ENCODE data around the gene SGSM2. TPM values are rescaled to one million over a fixed set of nuclear protein-coding genes. Genes with fewer than 3 reads are reported as not detected.

SGSM2 gene
- total RNA-seq, 4 donors from 2014 or later, result 32.9 to 58.6 (median 47.4) TPM

DNA sequence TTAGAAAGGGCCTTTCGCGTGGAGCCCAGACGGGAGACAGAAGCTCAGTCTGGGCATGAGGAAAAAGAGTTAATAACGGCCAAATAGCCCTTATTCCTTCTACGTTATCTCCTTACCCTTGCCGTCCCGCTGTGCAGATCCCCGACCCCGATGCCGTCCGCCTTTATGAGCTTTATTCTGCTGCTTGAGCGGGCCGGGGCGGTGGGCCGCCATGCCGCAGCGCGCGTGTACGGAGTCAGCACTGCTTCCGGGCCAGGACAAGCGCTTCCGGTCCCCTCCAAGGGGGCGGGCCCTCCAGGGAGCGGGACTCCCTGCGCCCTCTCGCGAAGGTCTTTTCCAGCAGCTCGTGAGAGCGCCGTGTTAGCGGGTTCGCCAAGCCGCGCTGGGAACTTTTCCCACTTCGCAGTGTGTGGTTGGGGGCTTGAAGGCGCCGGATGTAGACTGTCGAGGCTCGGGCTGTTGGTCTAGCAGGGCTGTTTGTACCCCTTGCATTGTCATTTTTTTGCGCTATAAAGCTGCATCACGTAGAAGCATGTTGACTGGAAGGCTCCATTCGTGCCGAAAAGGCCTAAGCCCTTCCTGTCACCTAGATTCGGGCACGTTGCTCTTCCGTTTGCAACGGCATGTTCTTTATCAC lies 968 bp upstream of the SGSM2 start, which contains the start of gene TSR1:
TSR1 (minus strand) TSS at position 243 of the 637 bp plus-strand sequence; CDS start at position 213, 30 bp downstream.
- H3K4me3 ChIP-seq, result peak within 1 kb of the TSS; percentile 75 to 98
- WGBS, 2 donors (ENCODE audit: low coverage in 1 of 2), result 0 to 1% methylated on average over 3 to 23 of the region's 48 CpGs

DNA sequence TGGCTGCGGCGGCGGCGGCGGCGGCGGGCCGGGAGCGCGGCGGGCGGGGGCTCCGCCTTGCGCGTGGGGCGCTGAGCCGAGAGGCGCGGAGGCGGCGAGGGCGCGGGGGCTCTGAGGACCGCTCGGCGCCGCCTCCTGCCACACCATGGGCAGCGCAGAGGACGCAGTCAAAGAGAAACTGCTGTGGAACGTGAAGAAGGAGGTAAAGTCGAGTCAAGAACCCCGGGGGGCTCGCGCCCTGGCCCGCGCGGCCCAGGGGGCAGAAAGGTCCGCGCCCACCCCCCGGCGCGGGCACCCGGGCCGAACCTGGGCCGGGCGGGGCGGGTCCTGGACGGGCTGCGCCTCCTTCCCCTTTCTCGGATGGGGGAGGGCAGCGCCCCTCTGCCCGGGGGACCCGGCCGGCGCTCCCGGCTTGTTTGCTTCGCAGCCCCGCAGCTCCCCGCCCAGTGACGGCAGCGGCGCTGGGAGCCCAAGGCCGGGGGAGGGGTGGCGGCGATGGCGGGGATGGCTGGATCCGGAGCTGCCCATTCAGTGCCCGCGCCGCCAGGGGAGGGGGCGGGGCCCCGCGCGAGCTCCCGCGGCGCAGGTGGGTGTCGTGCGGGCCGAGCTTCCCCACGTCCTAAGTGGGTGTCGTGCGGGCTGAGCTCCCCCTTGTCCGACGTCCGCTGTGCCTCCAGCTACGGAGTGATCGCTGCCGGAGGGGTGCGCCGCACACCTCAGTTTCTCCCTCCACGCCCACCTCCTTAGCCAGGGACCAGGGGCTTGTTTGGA lies 428 bp downstream of the SGSM2 start:
- H3K27me3 ChIP-seq, result no peaks in the 10 kb centered on the region
- H3K4me1 ChIP-seq, result peaks cover 0 to 40% (median 5%) of the 10 kb centered on the region in 3 donors
- no peaks in the 10 kb centered on the region for H3K9me3 ChIP-seq
- 0 to 2% methylated on average over 7 to 21 of the region's 92 CpGs for WGBS, 2 donors (ENCODE audit: low coverage in 1 of 2)
- H3K4me3 ChIP-seq, result peak overlapping the region; percentile 75 to 98
- peaks cover 0 to 47% of the 10 kb centered on the region in 2 donors for H3K36me3 ChIP-seq
- H3K27ac ChIP-seq, result peak overlapping the region; percentile 76 to 95 (median 95)
- TF ChIP-seq POLR2AphosphoS5 (IDR thresholded peaks at IDR 0.05), result peak; percentile 66
- TF ChIP-seq, protein P1, sequence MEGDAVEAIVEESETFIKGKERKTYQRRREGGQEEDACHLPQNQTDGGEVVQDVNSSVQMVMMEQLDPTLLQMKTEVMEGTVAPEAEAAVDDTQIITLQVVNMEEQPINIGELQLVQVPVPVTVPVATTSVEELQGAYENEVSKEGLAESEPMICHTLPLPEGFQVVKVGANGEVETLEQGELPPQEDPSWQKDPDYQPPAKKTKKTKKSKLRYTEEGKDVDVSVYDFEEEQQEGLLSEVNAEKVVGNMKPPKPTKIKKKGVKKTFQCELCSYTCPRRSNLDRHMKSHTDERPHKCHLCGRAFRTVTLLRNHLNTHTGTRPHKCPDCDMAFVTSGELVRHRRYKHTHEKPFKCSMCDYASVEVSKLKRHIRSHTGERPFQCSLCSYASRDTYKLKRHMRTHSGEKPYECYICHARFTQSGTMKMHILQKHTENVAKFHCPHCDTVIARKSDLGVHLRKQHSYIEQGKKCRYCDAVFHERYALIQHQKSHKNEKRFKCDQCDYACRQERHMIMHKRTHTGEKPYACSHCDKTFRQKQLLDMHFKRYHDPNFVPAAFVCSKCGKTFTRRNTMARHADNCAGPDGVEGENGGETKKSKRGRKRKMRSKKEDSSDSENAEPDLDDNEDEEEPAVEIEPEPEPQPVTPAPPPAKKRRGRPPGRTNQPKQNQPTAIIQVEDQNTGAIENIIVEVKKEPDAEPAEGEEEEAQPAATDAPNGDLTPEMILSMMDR (IDR thresholded peaks at IDR 0.05), result peak in 1 of 4 experiments; percentile 19
- peak; percentile 33 to 64 for TF ChIP-seq POLR2A (IDR thresholded peaks at IDR 0.05)
- no peak for TF ChIP-seq EP300 (IDR thresholded peaks at IDR 0.05)
- peak; percentile 80 for ATAC-seq

More for the DNA sequence above, 968 bp upstream of the SGSM2 start, which contains the start of gene TSR1:
- Histone ChIP-seq H3K27me3 (no peaks in the 10 kb centered on the region), H3K4me1 (peaks cover 0 to 40% (median 5%) of the 10 kb centered on the region in 3 donors), H3K27ac (peak within 1 kb of the TSS; percentile 5 to 95 (median 95)), H3K9me3 (no peaks in the 10 kb centered on the region), H3K36me3 (peaks cover 6 to 47% of the 10 kb centered on the region in 2 donors)
- ATAC-seq, result peak; percentile 89
- peak; percentile 70 to 71 for TF ChIP-seq POLR2A (IDR thresholded peaks at IDR 0.05)
- TF ChIP-seq, protein P1 (IDR thresholded peaks at IDR 0.05), result peak in 2 of 4 experiments; percentile 25 to 67
- peak; percentile 86 for TF ChIP-seq POLR2AphosphoS5 (IDR thresholded peaks at IDR 0.05)
- TF ChIP-seq EP300 (IDR thresholded peaks at IDR 0.05), result no peak

DNA sequence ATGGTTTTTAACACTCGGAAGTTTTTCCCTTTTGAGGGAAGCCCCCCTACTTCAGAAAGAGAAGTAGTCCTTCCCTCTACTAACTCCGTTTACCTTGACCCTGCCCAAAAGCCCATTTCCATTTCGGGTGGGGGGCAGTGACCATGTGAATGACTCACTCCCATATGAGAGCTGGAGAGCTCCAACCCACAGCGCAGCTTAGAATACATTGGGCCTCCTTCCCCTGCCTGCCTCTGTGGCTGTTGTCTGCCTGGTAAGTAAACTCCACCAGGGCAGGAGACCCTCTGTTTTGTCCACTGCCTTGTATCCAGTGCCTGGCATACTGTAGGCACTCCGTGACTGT lies 985 bp downstream of the SGSM2 start:
- no peak for ATAC-seq
- Histone ChIP-seq H3K27me3 (no peaks in the 10 kb centered on the region), H3K4me3 (peak overlapping the region; percentile 75 to 98), H3K9me3 (no peaks in the 10 kb centered on the region), H3K27ac (peak overlapping the region in 3 of 4 donors; percentile 95), H3K4me1 (peaks cover 0 to 40% (median 5%) of the 10 kb centered on the region in 3 donors), H3K36me3 (peaks cover 0 to 47% of the 10 kb centered on the region in 2 donors)
- WGBS, 2 donors (ENCODE audit: low coverage in 1 of 2), result 7% methylated on average over 3 of the region's 5 CpGs; no CpG with 5 or more reads in 1 of the 2 donors
- TF ChIP-seq POLR2AphosphoS5 (IDR thresholded peaks at IDR 0.05), result no peak
- no peak for TF ChIP-seq POLR2A (IDR thresholded peaks at IDR 0.05)
- TF ChIP-seq, protein P1 (IDR thresholded peaks at IDR 0.05), result no peak

DNA sequence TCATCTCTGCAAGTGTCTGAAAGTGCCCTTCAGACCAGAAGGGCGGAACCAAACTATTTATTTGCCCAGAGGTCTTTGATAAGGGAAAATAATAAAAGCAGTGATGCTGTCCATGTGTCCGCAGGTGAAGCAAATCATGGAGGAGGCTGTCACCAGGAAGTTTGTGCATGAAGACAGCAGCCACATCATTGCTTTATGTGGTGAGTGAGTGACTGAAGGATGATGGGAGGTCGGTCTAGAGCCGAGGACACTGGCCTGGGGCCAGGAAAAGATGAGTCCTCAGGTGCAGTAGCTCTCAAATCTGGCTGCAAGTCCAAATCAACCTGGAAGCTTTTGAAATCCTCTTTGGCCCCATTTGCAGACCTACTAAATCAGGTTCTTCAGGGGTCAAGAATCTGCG lies 6.1 kb downstream of the SGSM2 start:
- no peaks in the 10 kb centered on the region for H3K9me3 ChIP-seq
- H3K4me1 ChIP-seq, result peaks cover 0 to 18% (median 0%) of the 10 kb centered on the region in 3 donors
- WGBS, 2 donors (ENCODE audit: low coverage in 1 of 2), result 20 to 66% methylated on average over 2 to 5 of the region's 5 CpGs
- H3K27me3 ChIP-seq, result no peaks in the 10 kb centered on the region
- no peak for ATAC-seq
- no peak for TF ChIP-seq EP300 (IDR thresholded peaks at IDR 0.05)
- TF ChIP-seq, protein P1 (IDR thresholded peaks at IDR 0.05), result no peak
- no peak for TF ChIP-seq POLR2A (IDR thresholded peaks at IDR 0.05)
- H3K4me3 ChIP-seq, result no peak overlapping the region
- peaks cover 0 to 55% of the 10 kb centered on the region in 2 donors for H3K36me3 ChIP-seq
- no peak overlapping the region for H3K27ac ChIP-seq

Data from gastroesophageal sphincter (tissue), 4 donors.